EH (cell line): ENCODE data around the gene NSMCE1.

ENCODE experiments used
- DNase-seq: peaks from one replicate; pipeline ENCODE4 v3.0.0-alpha.2; 2015; ENCODE audit warnings: low read depth

Gene NSMCE1

GRCh38 chr16:27230562-27231001 is 38.0 kb downstream of the NSMCE1 start:
- no peak for DNase-seq

- no peak for DNase-seq
Observed at GRCh38 chr16:27229891-27230470, 38.6 kb downstream of the NSMCE1 start.

GRCh38 chr16:27228621-27229501 is 39.7 kb downstream of the NSMCE1 start:
- DNase-seq, result no peak

- no peak for DNase-seq
Observed at GRCh38 chr16:27228045-27228444, 40.5 kb downstream of the NSMCE1 start.

GRCh38 chr16:27226976-27227705 is 41.4 kb downstream of the NSMCE1 start:
- no peak for DNase-seq

GRCh38 chr16:27226476-27226875 is 42.1 kb downstream of the NSMCE1 start:
- DNase-seq, result no peak

GRCh38 chr16:27225536-27226360 is 42.8 kb downstream of the NSMCE1 start:
- DNase-seq, result no peak

GRCh38 chr16:27224741-27225300 is 43.8 kb downstream of the NSMCE1 start:
- DNase-seq, result no peak

- DNase-seq, result no peak
Observed at GRCh38 chr16:27224271-27224737, 44.3 kb downstream of the NSMCE1 start.

- DNase-seq, result no peak
Observed at GRCh38 chr16:27223701-27224100, 44.9 kb downstream of the NSMCE1 start.

- no peak for DNase-seq
Observed at GRCh38 chr16:27223226-27223610, 45.4 kb downstream of the NSMCE1 start.

GRCh38 chr16:27222249-27223225 is 46.0 kb downstream of the NSMCE1 start:
- peak; percentile 90 for DNase-seq

- DNase-seq, result peak; percentile 17
Observed at GRCh38 chr16:27221576-27222248, 46.9 kb downstream of the NSMCE1 start.

GRCh38 chr16:27220991-27221390 is 47.6 kb downstream of the NSMCE1 start:
- no peak for DNase-seq

- DNase-seq, result no peak
Observed at GRCh38 chr16:27220527-27220926, 48.0 kb downstream of the NSMCE1 start.

GRCh38 chr16:27220120-27220519 is 48.5 kb downstream of the NSMCE1 start:
- no peak for DNase-seq

- no peak for DNase-seq
Observed at GRCh38 chr16:27219161-27219560, 49.4 kb downstream of the NSMCE1 start.

- no peak for DNase-seq
Observed at GRCh38 chr16:27218756-27219155, 49.8 kb downstream of the NSMCE1 start.

- DNase-seq, result peak; percentile 81
Observed at GRCh38 chr16:27217256-27217655, 51.3 kb downstream of the NSMCE1 start.
